ENCODE measurements around the gene RBM24. TPM values are rescaled to one million over a fixed set of nuclear protein-coding genes. Genes with fewer than 3 reads are reported as not detected.

The RBM24 gene
- total RNA-seq, 1 donor from 2014 or later, result 13.2 TPM

DNA sequence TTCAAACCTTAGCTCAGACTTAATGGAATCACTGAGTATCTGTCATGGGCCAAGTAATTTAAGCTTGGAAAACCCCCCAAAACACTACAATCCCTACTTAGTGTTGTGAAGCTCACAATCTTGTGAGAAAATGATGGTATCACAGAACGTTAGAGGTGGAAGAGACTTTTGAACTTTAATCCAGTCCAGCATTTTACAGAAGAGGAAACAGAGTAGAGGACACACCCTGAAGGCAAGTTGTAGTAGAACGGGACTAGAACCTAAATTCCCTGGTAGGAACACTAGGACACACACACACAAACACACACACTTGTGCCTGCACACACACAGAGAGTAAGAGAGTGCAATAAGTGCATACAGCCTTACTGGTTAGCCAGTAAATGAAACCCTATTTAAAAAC is 62.1 kb downstream of the RBM24 start:
- H3K4me1 Mint-ChIP-seq (ENCODE audit: unreplicated experiment), result peaks cover 3% of the 10 kb centered on the region
- TF ChIP-seq, protein P1, sequence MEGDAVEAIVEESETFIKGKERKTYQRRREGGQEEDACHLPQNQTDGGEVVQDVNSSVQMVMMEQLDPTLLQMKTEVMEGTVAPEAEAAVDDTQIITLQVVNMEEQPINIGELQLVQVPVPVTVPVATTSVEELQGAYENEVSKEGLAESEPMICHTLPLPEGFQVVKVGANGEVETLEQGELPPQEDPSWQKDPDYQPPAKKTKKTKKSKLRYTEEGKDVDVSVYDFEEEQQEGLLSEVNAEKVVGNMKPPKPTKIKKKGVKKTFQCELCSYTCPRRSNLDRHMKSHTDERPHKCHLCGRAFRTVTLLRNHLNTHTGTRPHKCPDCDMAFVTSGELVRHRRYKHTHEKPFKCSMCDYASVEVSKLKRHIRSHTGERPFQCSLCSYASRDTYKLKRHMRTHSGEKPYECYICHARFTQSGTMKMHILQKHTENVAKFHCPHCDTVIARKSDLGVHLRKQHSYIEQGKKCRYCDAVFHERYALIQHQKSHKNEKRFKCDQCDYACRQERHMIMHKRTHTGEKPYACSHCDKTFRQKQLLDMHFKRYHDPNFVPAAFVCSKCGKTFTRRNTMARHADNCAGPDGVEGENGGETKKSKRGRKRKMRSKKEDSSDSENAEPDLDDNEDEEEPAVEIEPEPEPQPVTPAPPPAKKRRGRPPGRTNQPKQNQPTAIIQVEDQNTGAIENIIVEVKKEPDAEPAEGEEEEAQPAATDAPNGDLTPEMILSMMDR (IDR thresholded peaks at IDR 0.05), result no peak
- H3K4me3 Mint-ChIP-seq (ENCODE audit: unreplicated experiment), result no peak overlapping the region
- no peaks in the 10 kb centered on the region for H3K9me3 Mint-ChIP-seq (ENCODE audit: unreplicated experiment)
- no peak for DNase-seq (ENCODE audit: extremely low spot score, unreplicated experiment)
- no peak overlapping the region for H3K27ac Mint-ChIP-seq (ENCODE audit: unreplicated experiment)
- no peaks in the 10 kb centered on the region for H3K27me3 Mint-ChIP-seq (ENCODE audit: unreplicated experiment)
- no peaks in the 10 kb centered on the region for H3K36me3 Mint-ChIP-seq (ENCODE audit: unreplicated experiment)

Other genes with a start within 250 kb of the RBM24 start
- gene STMND1, start 179.3 kb upstream of the RBM24 start, total RNA-seq, result not detected in 2 replicates
- 71.8 and 83.6 TPM in 2 replicates for gene CAP2, start 112.2 kb downstream of the RBM24 start, total RNA-seq

All from osteocyte (in vitro differentiated cells).